IMR-90 (cell line): ENCODE data around the gene PGA4. TPM values are rescaled to one million over a fixed set of nuclear protein-coding genes. Genes with fewer than 3 reads are reported as not detected.

Source experiments
- ATAC-seq: fragments of 200-7000 bp; cut with Tn5 transposase; 2 replicates; pipeline ENCODE4 v1.9.1; 2020; ENCODE audit warnings: low read depth, mild to moderate bottlenecking, moderate library complexity
- BruUV-seq: library from RNA; stranded (reverse); fragments of 400-500 nt; replicated peaks from 2 replicates; lab custom pipeline; 2021; lab: Mats Ljungman, UMichigan
- CTCF ChIA-PET: fragments of 300-600 bp; formaldehyde crosslinking; extraction: SDS; loops from one replicate; lab custom pipeline; 2021; ENCODE audit warnings: antibody characterized with exemption; lab: Yijun Ruan, JAX
- POLR2A ChIA-PET: fragments of 300-600 bp; sonication (Branson Sonifier 250); formaldehyde crosslinking; loops from one replicate; lab custom pipeline; 2022; ENCODE audit warnings: antibody characterized with exemption; ENCODE audit not compliant: unreplicated experiment; lab: Charles Lee
- DNase-seq: peaks from one replicate; pipeline ENCODE4 v3.0.0; 2013
- H2AFZ ChIP-seq: replicated peaks from 2 replicates; pipeline ENCODE3; 2013; ENCODE audit warnings: low read length, mild to moderate bottlenecking; ENCODE audit not compliant: poor library complexity
- H2AK5ac ChIP-seq: 2 replicates; pipeline ENCODE4 v1.6.1; 2013; ENCODE audit warnings: low read depth, low read length, inconsistent platforms
- H2AK9ac ChIP-seq: replicated peaks from 2 replicates; pipeline ENCODE3; 2013; ENCODE audit warnings: mild to moderate bottlenecking, low read depth, low read length, moderate library complexity; ENCODE audit not compliant: poor library complexity
- H2BK120ac ChIP-seq: 2 replicates; pipeline ENCODE4 v1.6.1; 2013; ENCODE audit warnings: low read depth, low read length, inconsistent platforms
- H2BK15ac ChIP-seq: 3 replicates; pipeline ENCODE4 v1.6.1; 2013; ENCODE audit warnings: low read depth, low read length, inconsistent platforms
- H2BK20ac ChIP-seq: 2 replicates; pipeline ENCODE4 v1.6.1; 2013; ENCODE audit warnings: low read depth, mild to moderate bottlenecking, inconsistent platforms, low read length, moderate library complexity
- H2BK5ac ChIP-seq: 2 replicates; pipeline ENCODE4 v1.6.1; 2013; ENCODE audit warnings: mild to moderate bottlenecking, low read depth, low read length, inconsistent platforms; ENCODE audit not compliant: poor library complexity, severe bottlenecking
- H3K14ac ChIP-seq: replicated peaks from 2 replicates; pipeline ENCODE4 v1.6.1; 2013; ENCODE audit warnings: low read depth, low read length, inconsistent platforms
- H3K18ac ChIP-seq: 2 replicates; pipeline ENCODE4 v1.6.1; 2013; ENCODE audit warnings: low read depth, low read length, control low read depth
- H3K23ac ChIP-seq: 2 replicates; pipeline ENCODE4 v1.6.1; 2013; ENCODE audit warnings: low read depth, low read length, inconsistent platforms
- H3K27ac ChIP-seq: 2 replicates; pipeline ENCODE4 v1.5.1; 2013; ENCODE audit warnings: mild to moderate bottlenecking, control low read depth, low read length; ENCODE audit not compliant: insufficient read depth
- H3K27me3 ChIP-seq: 2 replicates; pipeline ENCODE4 v1.6.1; 2013; ENCODE audit warnings: low read length; ENCODE audit not compliant: control insufficient read depth, insufficient read depth
- H3K36me3 ChIP-seq: 2 replicates; pipeline ENCODE4 v1.6.1; 2013; ENCODE audit warnings: low read length, mixed read lengths; ENCODE audit not compliant: control insufficient read depth, insufficient read depth
- H3K4ac ChIP-seq: 2 replicates; pipeline ENCODE4 v1.6.1; 2013; ENCODE audit warnings: low read depth, low read length, inconsistent platforms
- H3K4me1 ChIP-seq: 2 replicates; pipeline ENCODE4 v1.6.1; 2013; ENCODE audit warnings: low read length, mixed read lengths; ENCODE audit not compliant: control insufficient read depth, insufficient read depth
- H3K4me2 ChIP-seq: 2 replicates; pipeline ENCODE4 v1.6.1; 2013; ENCODE audit warnings: low read depth, mild to moderate bottlenecking, control low read depth, low read length, moderate library complexity
- H3K4me3 ChIP-seq: 2 replicates; pipeline ENCODE4 v1.5.1; 2013; ENCODE audit warnings: low read depth, mild to moderate bottlenecking, control low read depth, low read length, moderate library complexity; ENCODE audit not compliant: insufficient read depth
- H3K56ac ChIP-seq: 2 replicates; pipeline ENCODE4 v1.6.1; 2013; ENCODE audit warnings: low read length, inconsistent platforms; ENCODE audit not compliant: insufficient read depth; ENCODE audit errors: extremely low read depth
- H3K79me1 ChIP-seq, 2 experiments: 2 replicates each; pipeline ENCODE4 v1.6.1; 2013; ENCODE audit warnings: low read length in 2 of 2, inconsistent platforms in 1 of 2, low read depth in 1 of 2
- H3K9ac ChIP-seq: 2 replicates; pipeline ENCODE4 v1.6.1; 2013; ENCODE audit warnings: low read depth, low read length, control low read depth
- H3K9me1 ChIP-seq: 2 replicates; pipeline ENCODE4 v1.6.1; 2013; ENCODE audit warnings: low read length, inconsistent platforms; ENCODE audit not compliant: insufficient read depth
- H3K9me3 ChIP-seq: 2 replicates; pipeline ENCODE4 v1.6.1; 2013; ENCODE audit warnings: low read length; ENCODE audit not compliant: control insufficient read depth, insufficient read depth
- H4K20me1 ChIP-seq: 2 replicates; pipeline ENCODE4 v1.6.1; 2013; ENCODE audit warnings: low read length, inconsistent platforms; ENCODE audit not compliant: insufficient read depth
- H4K5ac ChIP-seq: 2 replicates; pipeline ENCODE4 v1.6.1; 2013; ENCODE audit warnings: mild to moderate bottlenecking, low read depth, low read length, control low read depth
- H4K8ac ChIP-seq, 2 experiments: 2 replicates each; pipeline ENCODE4 v1.6.1; 2013; ENCODE audit warnings: low read depth in 2 of 2, low read length in 2 of 2, control low read depth in 1 of 2, inconsistent platforms in 1 of 2
- H4K91ac ChIP-seq: 2 replicates; pipeline ENCODE4 v1.6.1; 2013; ENCODE audit warnings: low read depth, low read length, inconsistent platforms; ENCODE audit not compliant: insufficient read depth
- BHLHE40 ChIP-seq: fragments of 150-350 bp; IDR thresholded peaks from 2 replicates; pipeline ENCODE4 v1.6.1; 2016; ENCODE audit warnings: mild to moderate bottlenecking, low read depth, low read length
- CEBPB ChIP-seq: IDR thresholded peaks from 2 replicates; pipeline ENCODE4 v1.6.1; 2012; ENCODE audit warnings: low read depth, low read length, improper control_type of control experiment
- CHD1 ChIP-seq: IDR thresholded peaks from 2 replicates; pipeline ENCODE4 v1.6.1; 2012; ENCODE audit warnings: low read depth, low read length, improper control_type of control experiment
- CTCF ChIP-seq: conservative IDR thresholded peaks from 2 replicates; pipeline ENCODE4 v1.5.1; 2012; ENCODE audit warnings: mild to moderate bottlenecking, low read depth, low read length, improper control_type of control experiment
- ELK1 ChIP-seq: fragments of 150-350 bp; IDR thresholded peaks from 2 replicates; pipeline ENCODE4 v1.6.1; 2016; ENCODE audit warnings: low read depth, mild to moderate bottlenecking, low read length, moderate library complexity, borderline replicate concordance
- FOS ChIP-seq: fragments of 150-350 bp; IDR thresholded peaks from 2 replicates; pipeline ENCODE4 v1.6.1; 2016; ENCODE audit warnings: low read depth, low read length
- MAFK ChIP-seq: IDR thresholded peaks from 2 replicates; pipeline ENCODE4 v1.6.1; 2012; ENCODE audit warnings: low read depth, low read length, improper control_type of control experiment
- MAZ ChIP-seq: IDR thresholded peaks from 2 replicates; pipeline ENCODE4 v1.6.1; 2012; ENCODE audit warnings: low read depth, mild to moderate bottlenecking, low read length, improper control_type of control experiment, moderate library complexity, borderline replicate concordance
- MXI1 ChIP-seq: IDR thresholded peaks from 2 replicates; pipeline ENCODE4 v1.6.1; 2012; ENCODE audit warnings: low read depth, mild to moderate bottlenecking, low read length, moderate library complexity, borderline replicate concordance
- NFE2L2 ChIP-seq: fragments of 150-350 bp; IDR thresholded peaks from 2 replicates; pipeline ENCODE4 v1.6.1; 2016; ENCODE audit warnings: low read depth, mild to moderate bottlenecking, low read length
- POLR2A ChIP-seq: IDR thresholded peaks from 2 replicates; pipeline ENCODE4 v1.6.1; 2012; ENCODE audit warnings: mild to moderate bottlenecking, low read depth, low read length
- RAD21 ChIP-seq: IDR thresholded peaks from 2 replicates; pipeline ENCODE4 v1.6.1; 2012; ENCODE audit warnings: low read length, improper control_type of control experiment
- RCOR1 ChIP-seq: IDR thresholded peaks from 2 replicates; pipeline ENCODE4 v1.6.1; 2012; ENCODE audit warnings: mild to moderate bottlenecking, low read length, improper control_type of control experiment; ENCODE audit not compliant: insufficient replicate concordance
- RFX5 ChIP-seq: IDR thresholded peaks from 2 replicates; pipeline ENCODE4 v1.8.0; 2012; ENCODE audit warnings: low read depth, mild to moderate bottlenecking, low read length, moderate library complexity
- SMC3 ChIP-seq: fragments of 150-350 bp; IDR thresholded peaks from 2 replicates; pipeline ENCODE4 v1.6.1; 2016; ENCODE audit warnings: low read depth, mild to moderate bottlenecking, antibody characterized with exemption, low read length, moderate library complexity
- USF2 ChIP-seq: fragments of 150-350 bp; IDR thresholded peaks from 2 replicates; pipeline ENCODE4 v1.6.1; 2017; ENCODE audit warnings: mild to moderate bottlenecking, antibody characterized with exemption, low read length, low read depth
- WGBS, 2 experiments: methylation state at CpG; one replicate each; pipeline versions ENCODE4 v1.1.5 to v1.1.7; 2013; ENCODE audit warnings: missing lambda C conversion rate in 2 of 2; ENCODE audit not compliant: insufficient read length in 1 of 2; ENCODE audit errors: extremely low coverage in 2 of 2; 5-methylcytosine and 5-hydroxymethylcytosine counted together
- dilution Hi-C: fragments of 300-500 bp; cut with HindIII; formaldehyde crosslinking; loops from one replicate; pipeline ENCODE4 v1.14.3; 2018; ENCODE audit warnings: low sequenced_read_pairs; ENCODE audit not compliant: unreplicated experiment
- in situ Hi-C: fragments of 300-500 bp; cut with MboI; formaldehyde crosslinking; loops from 3 replicates; pipeline ENCODE4 v1.14.3; 2019; ENCODE audit warnings: low sequenced_read_pairs, inconsistent platforms, mixed read lengths
- intact Hi-C: fragments of 100-400 bp; cut with micrococcal nuclease; formaldehyde crosslinking; loops from 2 replicates; pipeline ENCODE4 v1.10.0; 2022
- polyA plus RNA-seq, 3 experiments: library from polyadenylated mRNA; depleted of rRNA; stranded (reverse); fragments of >200 nt; gene quantifications; 2 replicates each; pipeline ENCODE4 v1.2.3, GENCODE V29; 2012; ENCODE audit warnings: low replicate concordance in 1 of 3
- total RNA-seq: library from RNA; depleted of rRNA; stranded (reverse); fragments of >200 nt; gene quantifications from 2 replicates; pipeline ENCODE4 v1.2.3, GENCODE V29; 2012

The PGA4 gene
- total and polyA plus RNA-seq, 2 of the 4 experiments (the other 2 are of a cell fraction): not detected

DNA sequence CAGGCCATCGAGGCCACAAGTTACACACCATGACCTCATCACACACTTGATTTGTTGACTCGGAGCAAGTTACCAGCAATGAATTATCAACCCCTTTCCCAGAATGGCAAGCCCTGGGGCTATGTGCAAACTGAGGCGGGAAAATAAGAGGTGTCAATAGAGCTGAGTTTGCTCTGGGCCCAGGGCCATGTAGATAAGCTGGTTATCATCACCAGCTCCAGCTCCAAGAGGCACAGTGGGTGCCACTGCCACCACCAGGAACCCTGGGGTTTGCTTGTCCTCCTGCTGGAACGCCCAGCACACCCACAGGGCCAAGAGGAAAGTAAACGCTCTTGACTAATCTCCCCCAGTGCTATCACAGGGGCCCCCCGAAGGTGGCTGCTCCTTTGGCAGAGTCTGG, 47.9 kb upstream of the PGA4 start:
- Histone ChIP-seq H3K4me1 (no peaks in the 10 kb centered on the region), H3K9me1 (no peaks in the 10 kb centered on the region), H2AK9ac (no peak overlapping the region), H4K5ac (no peak overlapping the region), H3K9ac (no peak overlapping the region), H3K14ac (no peak overlapping the region), H2AFZ (no peak overlapping the region), H4K20me1 (no peaks in the 10 kb centered on the region), H3K18ac (no peak overlapping the region), H2BK5ac (no peak overlapping the region), H2BK120ac (no peak overlapping the region), H3K27ac (no peak overlapping the region), H2AK5ac (no peak overlapping the region), H3K36me3 (no peaks in the 10 kb centered on the region), H3K4me2 (no peak overlapping the region), H3K4ac (no peak overlapping the region), H4K91ac (no peak overlapping the region), H2BK20ac (no peak overlapping the region), H3K23ac (no peak overlapping the region), H3K27me3 (peaks cover 57% of the 10 kb centered on the region), H3K79me1 (no peaks in the 10 kb centered on the region), H3K4me3 (no peak overlapping the region), H3K9me3 (no peaks in the 10 kb centered on the region; the same call in 1 of the 2 replicates), H2BK15ac (no peak overlapping the region), H3K56ac (no peak overlapping the region), H4K8ac (no peak overlapping the region)
- dilution Hi-C loops: no loop called here
- ChIA-PET POLR2A (no interaction called here), CTCF (interaction anchor here (0.6 to 3.0 kb wide), 3 partner anchors 12 to 275 kb away, joined by 5 to 11 read pairs (median 6); no protein-coding TSS in a partner anchor)
- in situ Hi-C loops: no loop called here
- ATAC-seq (no peak), DNase-seq (no peak)
- BruUV-seq: no TSS peak
- WGBS, 2 experiments: 50% methylated on average over 1 of the region's 6 CpGs; no CpG with 5 or more reads in 1 of the 2 experiments
- intact Hi-C loops: loop anchor here (5.0 kb wide), 2 partner anchors 267 to 342 kb away; partner anchors contain the start of gene PRPF19
- TF ChIP-seq CTCF (no peak), ELK1 (no peak), MAZ (no peak), SMC3 (no peak), RCOR1 (no peak), RFX5 (no peak), MAFK (no peak), MXI1 (no peak), USF2 (no peak), BHLHE40 (no peak), POLR2A (no peak), FOS (no peak), RAD21 (no peak), CHD1 (no peak), NFE2L2 (no peak), CEBPB (no peak)
